K562 (cell line): ENCODE measurements around the gene TPPP.
"Not testable (repeated sequence)": the region's sequence is repeated elsewhere in the genome, so short reads cannot be mapped to it uniquely, and the experiment has no call there.

ENCODE experiments used
- CHD4 ChIP-seq: fragments of 200-600 bp; sonication (generic); IDR thresholded peaks from 3 replicates; pipeline ENCODE4 v1.6.1; 2012; ENCODE audit warnings: low read depth, mild to moderate bottlenecking, mixed read lengths, low read length, inconsistent platforms; ENCODE audit not compliant: insufficient read depth, insufficient replicate concordance, poor library complexity, severe bottlenecking
- SNAPC5 ChIP-seq: fragments of 250-450 bp; sonication (Bioruptor Pico); IDR thresholded peaks from 2 replicates; pipeline ENCODE4 v1.8.0; 2021; ENCODE audit warnings: moderate library complexity, mild to moderate bottlenecking, inconsistent platforms
- TAF1 ChIP-seq: IDR thresholded peaks from 2 replicates; pipeline ENCODE4 v1.6.1; 2011; ENCODE audit warnings: mild to moderate bottlenecking, low read length, moderate library complexity; ENCODE audit not compliant: insufficient read depth, control insufficient read depth, severe bottlenecking; ENCODE audit errors: extremely low read depth
- ZBTB49 ChIP-seq: sonication (generic); formaldehyde crosslinking; IDR thresholded peaks from 2 replicates; pipeline ENCODE4 v1.8.0; 2022; ENCODE audit warnings: missing genetic modification reagents, mild to moderate bottlenecking, borderline replicate concordance

GRCh38 chr5:714215-715118 is 21.3 kb upstream of the TPPP start:
- not testable (repeated sequence) for TF ChIP-seq TAF1; CHD4; ZBTB49 (CRISPR knock-in tag); SNAPC5 (CRISPR knock-in tag)
